ENCODE results near the gene KDM4C. TPM values are rescaled to one million over a fixed set of nuclear protein-coding genes. Genes with fewer than 3 reads are reported as not detected.

Gene KDM4C
- total RNA-seq, 1 experiment from 2014 or later = 16.8 TPM

GRCh38 chr9:7115606-7116005 is 357.8 kb downstream of the KDM4C start:
- Histone ChIP-seq H3K9ac (ENCODE audit: low read length) (no peak overlapping the region), H3K79me2 (ENCODE audit: insufficient read depth, low read length) (no peaks in the 10 kb centered on the region), H3K4me2 (ENCODE audit: low read length) (no peak overlapping the region), H3K36me3 (ENCODE audit: control insufficient read depth in 1 of 2, insufficient read depth in 2 of 2, low read length in 2 of 2) (no peaks in the 10 kb centered on the region), H4K20me1 (ENCODE audit: insufficient read depth) (no peaks in the 10 kb centered on the region), H3K4me1 (ENCODE audit: control insufficient read depth in 1 of 2, insufficient read depth in 2 of 2, low read length in 2 of 2) (no peaks in the 10 kb centered on the region), H3K9me3 (ENCODE audit: control insufficient read depth in 1 of 2, insufficient read depth in 1 of 2, low read depth in 1 of 2, low read length in 2 of 2) (no peaks in the 10 kb centered on the region), H3K9me2 (ENCODE audit: insufficient read depth) (no peaks in the 10 kb centered on the region), H2AFZ (ENCODE audit: low read depth, low read length, poor library complexity, severe bottlenecking) (no peak overlapping the region), H3K4me3 (replicated peaks in 1 of 2; ENCODE audit: low read depth in 1 of 2, low read length in 2 of 2) (no peak overlapping the region), H3K27me3 (ENCODE audit: insufficient read depth, low read length) (no peaks in the 10 kb centered on the region), H3K27ac (ENCODE audit: low read depth, low read length) (no peak overlapping the region)
- intact Hi-C loops (cut with micrococcal nuclease) = no loop called here
- no TSS peak for BruUV-seq (replicated peaks)
- ChIA-PET RAD21 (ENCODE audit: low non-redundant PET in 1 of 2, low total read pairs in 2 of 2, uncharacterized antibody in 2 of 2, unreplicated experiment in 2 of 2) (no interaction called here), CTCF (no interaction called here), POLR2A (no interaction called here)
- no peak for ATAC-seq
- TF ChIP-seq POLR2AphosphoS5 (IDR thresholded peaks at IDR 0.05; ENCODE audit: low read depth, low read length) = no peak
- TF ChIP-seq CBX3 (IDR thresholded peaks at IDR 0.05; ENCODE audit: low read depth) = no peak
- no peak for TF ChIP-seq FOSL1 (IDR thresholded peaks at IDR 0.05; ENCODE audit: low read depth)
- TF ChIP-seq, protein P1, sequence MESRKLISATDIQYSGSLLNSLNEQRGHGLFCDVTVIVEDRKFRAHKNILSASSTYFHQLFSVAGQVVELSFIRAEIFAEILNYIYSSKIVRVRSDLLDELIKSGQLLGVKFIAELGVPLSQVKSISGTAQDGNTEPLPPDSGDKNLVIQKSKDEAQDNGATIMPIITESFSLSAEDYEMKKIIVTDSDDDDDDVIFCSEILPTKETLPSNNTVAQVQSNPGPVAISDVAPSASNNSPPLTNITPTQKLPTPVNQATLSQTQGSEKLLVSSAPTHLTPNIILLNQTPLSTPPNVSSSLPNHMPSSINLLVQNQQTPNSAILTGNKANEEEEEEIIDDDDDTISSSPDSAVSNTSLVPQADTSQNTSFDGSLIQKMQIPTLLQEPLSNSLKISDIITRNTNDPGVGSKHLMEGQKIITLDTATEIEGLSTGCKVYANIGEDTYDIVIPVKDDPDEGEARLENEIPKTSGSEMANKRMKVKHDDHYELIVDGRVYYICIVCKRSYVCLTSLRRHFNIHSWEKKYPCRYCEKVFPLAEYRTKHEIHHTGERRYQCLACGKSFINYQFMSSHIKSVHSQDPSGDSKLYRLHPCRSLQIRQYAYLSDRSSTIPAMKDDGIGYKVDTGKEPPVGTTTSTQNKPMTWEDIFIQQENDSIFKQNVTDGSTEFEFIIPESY (IDR thresholded peaks at IDR 0.05; ENCODE audit: extremely low read depth, insufficient replicate concordance, low read length) = no peak
- no peak for DNase-seq (ENCODE audit: low read depth, low spot score)

DNA sequence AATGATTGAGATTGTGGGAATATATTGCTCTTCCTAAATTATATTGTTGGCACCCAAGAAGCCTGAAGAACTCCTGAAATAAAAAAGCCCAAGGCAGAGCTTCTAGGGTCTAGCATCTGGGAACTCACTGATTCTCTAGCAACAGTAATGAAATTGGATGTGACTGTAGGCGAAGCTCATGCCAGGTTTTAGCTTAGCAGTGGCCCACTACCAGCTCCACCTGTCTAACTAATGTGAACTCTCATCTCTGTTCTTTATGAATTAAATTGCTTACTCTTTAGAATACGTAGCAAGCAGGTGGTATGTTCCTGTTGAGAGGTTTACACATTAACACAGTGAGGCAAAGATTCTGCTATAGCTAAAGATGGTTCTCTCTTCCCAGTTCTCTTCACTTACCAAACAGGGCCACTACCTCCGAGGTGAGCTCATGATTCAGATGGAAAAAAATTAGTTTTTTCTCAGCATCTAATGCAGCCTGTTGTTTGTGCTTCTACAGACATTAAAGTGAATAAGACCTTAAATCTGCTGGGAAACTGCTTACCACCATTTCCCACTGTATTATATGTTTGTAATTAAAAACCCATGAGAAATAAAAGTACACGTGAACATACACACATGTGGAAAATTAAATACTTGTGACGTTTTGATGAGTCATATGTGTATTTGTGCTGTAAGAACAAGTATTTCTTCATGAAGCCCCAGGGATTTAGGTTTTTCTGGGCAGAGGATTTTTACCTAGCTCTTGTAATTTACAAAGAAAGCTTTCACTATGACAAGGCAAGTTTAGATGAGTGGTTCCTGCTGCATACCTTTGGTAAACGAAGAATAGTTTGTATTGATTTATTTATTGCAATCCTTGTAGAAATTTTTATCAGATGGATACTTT is 360.1 kb downstream of the KDM4C start:
- intact Hi-C loops (cut with micrococcal nuclease) = no loop called here
- no peak for ATAC-seq
- Histone ChIP-seq H3K27ac (ENCODE audit: low read depth, low read length) (no peak overlapping the region), H3K9ac (ENCODE audit: low read length) (no peak overlapping the region), H3K79me2 (ENCODE audit: insufficient read depth, low read length) (no peaks in the 10 kb centered on the region), H3K27me3 (ENCODE audit: insufficient read depth, low read length) (no peaks in the 10 kb centered on the region), H3K4me1 (ENCODE audit: control insufficient read depth in 1 of 2, insufficient read depth in 2 of 2, low read length in 2 of 2) (peaks cover 0 to 7% of the 10 kb centered on the region in 2 experiments; a peak in 1 of 4 replicates), H3K9me3 (ENCODE audit: control insufficient read depth in 1 of 2, insufficient read depth in 1 of 2, low read depth in 1 of 2, low read length in 2 of 2) (no peaks in the 10 kb centered on the region), H3K9me2 (ENCODE audit: insufficient read depth) (no peaks in the 10 kb centered on the region), H2AFZ (ENCODE audit: low read depth, low read length, poor library complexity, severe bottlenecking) (no peak overlapping the region), H3K36me3 (ENCODE audit: control insufficient read depth in 1 of 2, insufficient read depth in 2 of 2, low read length in 2 of 2) (no peaks in the 10 kb centered on the region), H3K4me3 (replicated peaks in 1 of 2; ENCODE audit: low read depth in 1 of 2, low read length in 2 of 2) (no peak overlapping the region), H4K20me1 (ENCODE audit: insufficient read depth) (no peaks in the 10 kb centered on the region), H3K4me2 (ENCODE audit: low read length) (no peak overlapping the region)
- TF ChIP-seq POLR2AphosphoS5 (IDR thresholded peaks at IDR 0.05; ENCODE audit: low read depth, low read length) (no peak), FOSL1 (IDR thresholded peaks at IDR 0.05; ENCODE audit: low read depth) (no peak), SIN3A (IDR thresholded peaks at IDR 0.05; ENCODE audit: low read depth) (no peak), YY1 (IDR thresholded peaks at IDR 0.05; ENCODE audit: extremely low read depth, insufficient replicate concordance, low read depth, low read length) (no peak), SP1 (IDR thresholded peaks at IDR 0.05; ENCODE audit: low read depth) (no peak)
- TF ChIP-seq, protein P1 (IDR thresholded peaks at IDR 0.05; ENCODE audit: extremely low read depth, insufficient replicate concordance, low read length) = no peak
- ChIA-PET CTCF (no interaction called here), POLR2A (no interaction called here), RAD21 (ENCODE audit: low non-redundant PET in 1 of 2, low total read pairs in 2 of 2, uncharacterized antibody in 2 of 2, unreplicated experiment in 2 of 2) (no interaction called here)
- BruUV-seq (replicated peaks) = no TSS peak
- no peak for DNase-seq (ENCODE audit: low read depth, low spot score)
